GM12878 (cell line): ENCODE results near the gene CNN2. TPM values are rescaled to one million over a fixed set of nuclear protein-coding genes. Genes with fewer than 3 reads are reported as not detected.

Experiments used
- ATAC-seq: fragments of 200-7000 bp; cut with Tn5 transposase; 3 replicates; pipeline ENCODE4 v1.9.1; 2020; ENCODE audit warnings: mild to moderate bottlenecking, moderate library complexity
- BruUV-seq: library from RNA; stranded (reverse); fragments of 400-500 nt; replicated peaks from 2 replicates; lab custom pipeline; 2021; lab: Mats Ljungman, UMichigan
- CTCF ChIA-PET: fragments of 300-600 bp; sonication (Branson Sonifier 250); formaldehyde crosslinking; extraction: SDS; loops from one replicate; lab custom pipeline; 2021; ENCODE audit warnings: inconsistent platforms; lab: Yijun Ruan, JAX
- POLR2A ChIA-PET: fragments of 350-600 bp; formaldehyde crosslinking; extraction: SDS; loops from one replicate; lab custom pipeline; 2021; ENCODE audit warnings: inconsistent platforms; lab: Charles Lee
- RAD21 ChIA-PET: fragments of 300-600 bp; sonication (Branson Sonifier 250); formaldehyde crosslinking; loops from one replicate; lab custom pipeline; 2023; ENCODE audit warnings: antibody characterized with exemption; ENCODE audit not compliant: unreplicated experiment; lab: Charles Lee
- SMC1A ChIA-PET: fragments of 300-600 bp; sonication (Branson Sonifier 250); formaldehyde crosslinking; loops from one replicate; lab custom pipeline; 2023; ENCODE audit not compliant: unreplicated experiment, uncharacterized antibody; lab: Charles Lee
- DNase-seq: peaks from one replicate; pipeline ENCODE4 v3.0.0-alpha.2; 2011; ENCODE audit warnings: low read depth, low spot score
- FAIRE-seq: peaks from 3 replicates; lab custom pipeline; 2011; peaks lifted over from hg19 to GRCh38; lab: Jason Lieb, UNC
- H2AFZ ChIP-seq: 2 replicates; pipeline ENCODE4 v1.6.0; 2011; ENCODE audit warnings: low read depth, low read length, control low read depth; ENCODE audit not compliant: control insufficient read depth
- H3K27ac ChIP-seq: 2 replicates; pipeline ENCODE4 v1.5.1; 2011; ENCODE audit warnings: control low read depth; ENCODE audit not compliant: control insufficient read depth, insufficient read depth
- H3K27me3 ChIP-seq, 2 experiments: replicated peaks in 1 of 2; 2 replicates each; pipeline versions ENCODE4 v1.6.0 to v1.6.1; 2011; ENCODE audit warnings: low read length in 1 of 2; ENCODE audit not compliant: control insufficient read depth in 2 of 2, insufficient read depth in 2 of 2
- H3K36me3 ChIP-seq, 2 experiments: 2 replicates each; pipeline ENCODE4 v1.5.1; 2011; ENCODE audit warnings: low read length in 1 of 2; ENCODE audit not compliant: control insufficient read depth in 2 of 2, insufficient read depth in 2 of 2
- H3K4me1 ChIP-seq: 2 replicates; pipeline ENCODE4 v1.6.1; 2011; ENCODE audit warnings: mild to moderate bottlenecking, low read length, moderate library complexity, mixed read lengths; ENCODE audit not compliant: control insufficient read depth, insufficient read depth
- H3K4me2 ChIP-seq: 2 replicates; pipeline ENCODE4 v1.6.0; 2011; ENCODE audit warnings: control low read depth; ENCODE audit not compliant: control insufficient read depth, insufficient read depth
- H3K4me3 ChIP-seq: fragments of 200-600 bp; sonication (generic); 2 replicates; pipeline ENCODE4 v1.5.1; 2016
- H3K79me2 ChIP-seq: 2 replicates; pipeline ENCODE4 v1.6.0; 2011; ENCODE audit warnings: low read length; ENCODE audit not compliant: control insufficient read depth, insufficient read depth
- H3K9ac ChIP-seq: 2 replicates; pipeline ENCODE4 v1.8.0; 2011; ENCODE audit warnings: low read length, control low read depth, mixed read lengths; ENCODE audit not compliant: control insufficient read depth, insufficient read depth
- H3K9me3 ChIP-seq: replicated peaks from 3 replicates; pipeline ENCODE4 v1.5.1; 2011; ENCODE audit warnings: mild to moderate bottlenecking, low read length; ENCODE audit not compliant: control insufficient read depth, insufficient read depth
- H4K20me1 ChIP-seq: 2 replicates; pipeline ENCODE4 v1.6.0; 2011; ENCODE audit not compliant: control insufficient read depth, insufficient read depth
- CBX3 ChIP-seq: fragments of 200-600 bp; sonication (generic); IDR thresholded peaks from 2 replicates; pipeline ENCODE4 v1.6.1; 2016; ENCODE audit warnings: low read depth, borderline replicate concordance
- CREM ChIP-seq: IDR thresholded peaks from 2 replicates; pipeline ENCODE4 v1.6.1; 2014; ENCODE audit warnings: antibody characterized with exemption, low read depth
- HCFC1 ChIP-seq: fragments of 150-350 bp; IDR thresholded peaks from 2 replicates; pipeline ENCODE4 v1.6.1; 2014; ENCODE audit warnings: low read length
- HDAC6 ChIP-seq: fragments of 200-600 bp; sonication (generic); IDR thresholded peaks from one replicate; pipeline ENCODE4 v1.8.0; 2017; ENCODE audit warnings: antibody characterized with exemption; ENCODE audit not compliant: unreplicated experiment
- PAX5 ChIP-seq: IDR thresholded peaks from 2 replicates; pipeline ENCODE4 v1.6.1; 2011; ENCODE audit warnings: low read depth, low read length, borderline replicate concordance
- POLR2A ChIP-seq: IDR thresholded peaks from 2 replicates; pipeline ENCODE4 v1.6.1; 2011; ENCODE audit warnings: low read depth, mild to moderate bottlenecking, low read length
- WGBS: methylation state at CpG from one replicate; pipeline ENCODE4 v1.1.6; 2016; ENCODE audit warnings: low lambda C conversion rate; ENCODE audit not compliant: insufficient replicate concordance, insufficient coverage; ENCODE audit errors: missing lambda C conversion rate; 5-methylcytosine and 5-hydroxymethylcytosine counted together
- in situ Hi-C: fragments of 300-500 bp; cut with MboI; formaldehyde crosslinking; loops from 9 replicates; pipeline ENCODE4 v1.14.3; 2018; ENCODE audit warnings: mixed read lengths
- intact Hi-C: fragments of 100-400 bp; cut with micrococcal nuclease; formaldehyde crosslinking; loops from one replicate; pipeline ENCODE4 v1.14.2; 2022; ENCODE audit not compliant: unreplicated experiment
- polyA plus RNA-seq, 11 experiments: library from polyadenylated mRNA; depleted of rRNA in 4 of 11; unstranded in 6 of 11; stranded (reverse) in 5 of 11; fragments of >200 nt; fragmentation: Nextera tagmentation in 4 of 11; fragmentation: Illumina TruSeq in 1 of 11; extraction: Ambion mirVana in 4 of 11; extraction: Trizol in 1 of 11; gene quantifications; 1 replicate in 1 of 11; 2 replicates in 10 of 11; pipeline versions ENCODE4 v1.2.1 to v1.2.3, GENCODE V29; 2011 to 2016; ENCODE audit warnings: inconsistent platforms in 2 of 11, missing spikeins in 2 of 11, low read depth in 1 of 11
- total RNA-seq, 4 experiments: library from RNA; depleted of rRNA in 3 of 4; stranded (reverse); fragments of >200 nt in 3 of 4; fragmentation: Illumina TruSeq in 1 of 4; extraction: Trizol in 1 of 4; gene quantifications; 2 replicates each; pipeline versions ENCODE4 v1.2.1 to v1.2.3, GENCODE V29; 2013 to 2021
- TF ChIP-seq, protein P1 (sequence below): fragments of 450-650 bp; IDR thresholded peaks from 2 replicates; pipeline ENCODE4 v1.6.1; 2017; ENCODE audit warnings: borderline replicate concordance
- TF ChIP-seq, protein P2 (sequence below): IDR thresholded peaks from 2 replicates; pipeline ENCODE4 v1.6.1; 2011; ENCODE audit warnings: borderline replicate concordance, low read depth, mild to moderate bottlenecking, moderate library complexity, mixed read lengths, low read length; ENCODE audit not compliant: insufficient read depth; ENCODE audit errors: extremely low read length
- TF ChIP-seq, protein P3 (sequence below): IDR thresholded peaks from 2 replicates; pipeline ENCODE4 v1.6.1; 2011; ENCODE audit warnings: low read depth, low read length, improper control_type of control experiment, borderline replicate concordance

Gene CNN2
- total and polyA plus RNA-seq, 10 of the 15 experiments (the other 5 are each of a cell fraction or from before 2014, with no cell fraction given) = 34.7 to 311 (median 172) TPM

- TF ChIP-seq, protein P1, sequence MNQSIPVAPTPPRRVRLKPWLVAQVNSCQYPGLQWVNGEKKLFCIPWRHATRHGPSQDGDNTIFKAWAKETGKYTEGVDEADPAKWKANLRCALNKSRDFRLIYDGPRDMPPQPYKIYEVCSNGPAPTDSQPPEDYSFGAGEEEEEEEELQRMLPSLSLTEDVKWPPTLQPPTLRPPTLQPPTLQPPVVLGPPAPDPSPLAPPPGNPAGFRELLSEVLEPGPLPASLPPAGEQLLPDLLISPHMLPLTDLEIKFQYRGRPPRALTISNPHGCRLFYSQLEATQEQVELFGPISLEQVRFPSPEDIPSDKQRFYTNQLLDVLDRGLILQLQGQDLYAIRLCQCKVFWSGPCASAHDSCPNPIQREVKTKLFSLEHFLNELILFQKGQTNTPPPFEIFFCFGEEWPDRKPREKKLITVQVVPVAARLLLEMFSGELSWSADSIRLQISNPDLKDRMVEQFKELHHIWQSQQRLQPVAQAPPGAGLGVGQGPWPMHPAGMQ = no peak
- no peak for TF ChIP-seq HCFC1
- no peak for TF ChIP-seq CBX3
- no peak for TF ChIP-seq CREM
- TF ChIP-seq, protein P2, sequence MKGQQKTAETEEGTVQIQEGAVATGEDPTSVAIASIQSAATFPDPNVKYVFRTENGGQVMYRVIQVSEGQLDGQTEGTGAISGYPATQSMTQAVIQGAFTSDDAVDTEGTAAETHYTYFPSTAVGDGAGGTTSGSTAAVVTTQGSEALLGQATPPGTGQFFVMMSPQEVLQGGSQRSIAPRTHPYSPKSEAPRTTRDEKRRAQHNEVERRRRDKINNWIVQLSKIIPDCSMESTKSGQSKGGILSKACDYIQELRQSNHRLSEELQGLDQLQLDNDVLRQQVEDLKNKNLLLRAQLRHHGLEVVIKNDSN = no peak
- TF ChIP-seq, protein P3, sequence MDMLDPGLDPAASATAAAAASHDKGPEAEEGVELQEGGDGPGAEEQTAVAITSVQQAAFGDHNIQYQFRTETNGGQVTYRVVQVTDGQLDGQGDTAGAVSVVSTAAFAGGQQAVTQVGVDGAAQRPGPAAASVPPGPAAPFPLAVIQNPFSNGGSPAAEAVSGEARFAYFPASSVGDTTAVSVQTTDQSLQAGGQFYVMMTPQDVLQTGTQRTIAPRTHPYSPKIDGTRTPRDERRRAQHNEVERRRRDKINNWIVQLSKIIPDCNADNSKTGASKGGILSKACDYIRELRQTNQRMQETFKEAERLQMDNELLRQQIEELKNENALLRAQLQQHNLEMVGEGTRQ = no peak
Measured at GRCh38 chr19:1011831-1012333, 14.5 kb upstream of the CNN2 start (continued).

DNA sequence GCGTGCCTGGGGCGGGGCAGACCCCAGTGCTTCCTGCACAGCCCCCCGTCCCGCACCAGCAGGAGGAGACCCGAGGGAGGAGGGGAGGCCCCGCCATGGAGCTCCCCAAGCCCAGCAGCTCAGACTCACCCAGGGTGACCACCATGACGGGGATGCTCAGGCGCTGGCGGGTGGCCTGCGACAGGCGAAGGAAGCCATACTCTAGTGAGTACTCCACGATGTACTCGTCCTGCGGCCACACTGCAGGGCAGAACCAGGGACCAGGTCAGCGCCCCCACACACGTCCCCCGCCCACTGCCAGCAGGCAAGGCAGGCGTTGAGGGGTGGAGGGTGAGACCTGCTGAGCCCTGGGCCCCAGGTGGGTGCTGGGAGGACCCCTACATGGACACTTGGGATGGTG lies 14.1 kb upstream of the CNN2 start:
- no peak for FAIRE-seq
- Histone ChIP-seq H3K4me3 (no peak overlapping the region), H2AFZ (no peak overlapping the region), H3K79me2 (peaks cover 29% of the 10 kb centered on the region), H3K9ac (no peak overlapping the region), H3K4me1 (peaks cover 15% of the 10 kb centered on the region), H3K27ac (no peak overlapping the region), H4K20me1 (no peaks in the 10 kb centered on the region; the same call in 1 of the 2 replicates), H3K4me2 (no peak overlapping the region), H3K36me3 (peaks cover 3 to 39% of the 10 kb centered on the region in 2 experiments; a peak in 3 of 4 replicates), H3K27me3 (no peaks in the 10 kb centered on the region), H3K9me3 (no peaks in the 10 kb centered on the region)
- intact Hi-C loops = no loop called here
- DNase-seq = no peak
- ChIA-PET RAD21 (interaction anchor here (0.9 kb wide), 1 partner anchor 9 kb away, joined by 3 read pairs; no protein-coding TSS in a partner anchor), CTCF (no interaction called here), POLR2A (no interaction called here), SMC1A (no interaction called here)
- BruUV-seq = no TSS peak
- 0 out of 2 replicates have a peak, but pooled peaks have one; percentile 23 for TF ChIP-seq POLR2A
- TF ChIP-seq PAX5 = no peak
- TF ChIP-seq HDAC6 = no peak
- ATAC-seq = no peak
- WGBS = 90% methylated on average over 17 of the region's 18 CpGs
- in situ Hi-C loops = no loop called here
